Spleen (tissue), 11 donors: ENCODE measurements around the gene MYO5A. TPM values are rescaled to one million over a fixed set of nuclear protein-coding genes. Genes with fewer than 3 reads are reported as not detected.

Source experiments
- DNase-seq: peaks from one replicate; pipeline ENCODE4 v3.0.0-alpha.2; 2020
- H3K27ac ChIP-seq, 8 donors: fragments of 200-600 bp; sonication (generic) in 7 of 8; 1 replicate in 4 of 8; 2 replicates in 4 of 8; pipeline versions ENCODE4 v1.5.0 to v1.8.0; 2016 to 2021; ENCODE audit warnings: inconsistent platforms in 4 of 8, mild to moderate bottlenecking in 4 of 8, moderate library complexity in 1 of 8
- H3K27me3 ChIP-seq, 7 donors: fragments of 200-600 bp; sonication (generic) in 6 of 7; replicated peaks in 1 of 7; 1 replicate in 4 of 7; 2 replicates in 3 of 7; pipeline versions ENCODE4 v1.5.0 to v1.8.0; 2016 to 2021; ENCODE audit warnings: inconsistent platforms in 3 of 7, mild to moderate bottlenecking in 1 of 7
- H3K36me3 ChIP-seq, 6 donors: fragments of 200-600 bp; sonication (generic) in 5 of 6; 1 replicate in 4 of 6; 2 replicates in 2 of 6; pipeline versions ENCODE4 v1.5.0 to v1.8.0; 2016 to 2021; ENCODE audit warnings: inconsistent platforms in 2 of 6
- H3K4me1 ChIP-seq, 6 donors: fragments of 200-600 bp; sonication (generic) in 5 of 6; 1 replicate in 3 of 6; 2 replicates in 3 of 6; pipeline versions ENCODE4 v1.5.0 to v1.8.0; 2016 to 2021; ENCODE audit warnings: inconsistent platforms in 3 of 6
- H3K4me3 ChIP-seq, 8 donors: fragments of 200-600 bp; sonication (generic) in 7 of 8; 1 replicate in 4 of 8; 2 replicates in 4 of 8; pipeline versions ENCODE4 v1.5.0 to v1.8.0; 2016 to 2021; ENCODE audit warnings: inconsistent platforms in 4 of 8, mild to moderate bottlenecking in 4 of 8, moderate library complexity in 2 of 8
- H3K9me3 ChIP-seq, 8 donors: fragments of 200-600 bp; sonication (generic) in 7 of 8; 1 replicate in 4 of 8; 2 replicates in 4 of 8; pipeline versions ENCODE4 v1.5.0 to v1.8.0; 2016 to 2021; ENCODE audit warnings: inconsistent platforms in 4 of 8
- POLR2A ChIP-seq, 3 donors: fragments of 450-650 bp; IDR thresholded peaks; one replicate each; pipeline ENCODE4 v1.5.1; 2017; ENCODE audit warnings: antibody characterized with exemption in 3 of 3, mild to moderate bottlenecking in 1 of 3
- POLR2AphosphoS5 ChIP-seq, 3 donors: sonication (generic); formaldehyde crosslinking; IDR thresholded peaks; one replicate each; pipeline ENCODE4 v1.5.1; 2017; ENCODE audit warnings: antibody characterized with exemption in 3 of 3
- WGBS, 5 donors: extraction: QIAGEN DNeasy Blood & Tissue Kit in 3 of 5; methylation state at CpG; one replicate each; pipeline versions ENCODE4 v1.1.5 to v1.1.7; 2013 to 2018; 5-methylcytosine and 5-hydroxymethylcytosine counted together
- intact Hi-C: fragments of 100-400 bp; cut with DNase I; formaldehyde crosslinking; loops from one replicate; pipeline ENCODE4 v1.15.0; 2023; ENCODE audit warnings: low total_unique reads
- polyA plus RNA-seq, 3 donors: library from polyadenylated mRNA; stranded (reverse); fragments of 200-250 nt; gene quantifications; one replicate each; pipeline ENCODE4 v1.2.1, GENCODE V29; 2013
- total RNA-seq, 7 donors: library from RNA; depleted of rRNA in 3 of 7; stranded (reverse); fragments of >200 nt in 3 of 7; fragmentation: NEBNext Ultra II Directional in 4 of 7; extraction: Animal tissue kit (Norgen Biotek cat#: 25700) in 4 of 7; gene quantifications; one replicate each; pipeline versions ENCODE4 v1.1.0 to v1.2.1, GENCODE V29; 2016 to 2021
- TF ChIP-seq, protein P1 (sequence below), 11 experiments: fragments of 200-600 bp in 7 of 11; fragments of 450-650 bp in 4 of 11; sonication (generic) in 4 of 11; IDR thresholded peaks in 8 of 11; conservative IDR thresholded peaks in 3 of 11; 1 replicate in 7 of 11; 2 replicates in 4 of 11; pipeline versions ENCODE4 v1.4.0 to v1.8.0; 2016 to 2021; ENCODE audit warnings: antibody characterized with exemption in 11 of 11, inconsistent platforms in 4 of 11, mild to moderate bottlenecking in 1 of 11
- donor health status: healthy with polysubstance abuse.
- donor health status: DM: no; HTN: no; CAD: no; lungs with moderate emphysema.
- donor health status: DM: no; HTN: no; CAD: no.
- donor health status: Bipolar disorder and iron deficiency.
- donor health status: healthy.
- donor health status: DM: no; HTN: no; CAD: no.
- donor health status: DM: yes; HTN: yes; CAD: no.

Gene MYO5A
- total and polyA plus RNA-seq, 10 donors, result 4.7 to 48.3 (median 35.4) TPM

DNA sequence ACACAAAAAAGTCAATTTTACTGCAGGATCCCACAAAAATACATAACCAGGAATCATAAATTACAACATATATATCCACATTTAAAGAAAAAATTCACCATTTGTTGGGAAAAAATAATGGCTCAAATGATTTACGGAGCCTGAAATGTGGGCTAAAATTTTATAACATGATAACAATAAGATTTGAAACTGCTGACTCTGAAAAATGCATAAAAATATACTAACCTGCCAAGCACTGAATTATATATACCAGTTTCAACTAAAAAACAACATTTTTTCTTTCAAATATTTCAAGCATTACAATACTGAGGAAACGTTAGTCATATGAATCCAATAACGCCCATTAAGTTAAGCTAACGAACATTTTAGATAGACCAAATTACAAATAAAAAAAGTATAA is 220.8 kb downstream of the MYO5A start:
- H3K9me3 ChIP-seq, result no peaks in the 10 kb centered on the region
- WGBS, 5 donors, result 82 to 90% (median 87%) methylated on average over 4 of the region's 4 CpGs
- peak overlapping the region in 1 of 8 donors; percentile 54 for H3K27ac ChIP-seq
- DNase-seq, result no peak
- peaks cover 0 to 28% (median 16%) of the 10 kb centered on the region in 6 donors for H3K4me1 ChIP-seq
- H3K27me3 ChIP-seq, result no peaks in the 10 kb centered on the region
- peaks cover 0 to 41% (median 9%) of the 10 kb centered on the region in 6 donors for H3K36me3 ChIP-seq
- TF ChIP-seq POLR2A (IDR thresholded peaks at IDR 0.05) (no peak), POLR2AphosphoS5 (IDR thresholded peaks at IDR 0.05) (no peak)
- TF ChIP-seq, protein P1, sequence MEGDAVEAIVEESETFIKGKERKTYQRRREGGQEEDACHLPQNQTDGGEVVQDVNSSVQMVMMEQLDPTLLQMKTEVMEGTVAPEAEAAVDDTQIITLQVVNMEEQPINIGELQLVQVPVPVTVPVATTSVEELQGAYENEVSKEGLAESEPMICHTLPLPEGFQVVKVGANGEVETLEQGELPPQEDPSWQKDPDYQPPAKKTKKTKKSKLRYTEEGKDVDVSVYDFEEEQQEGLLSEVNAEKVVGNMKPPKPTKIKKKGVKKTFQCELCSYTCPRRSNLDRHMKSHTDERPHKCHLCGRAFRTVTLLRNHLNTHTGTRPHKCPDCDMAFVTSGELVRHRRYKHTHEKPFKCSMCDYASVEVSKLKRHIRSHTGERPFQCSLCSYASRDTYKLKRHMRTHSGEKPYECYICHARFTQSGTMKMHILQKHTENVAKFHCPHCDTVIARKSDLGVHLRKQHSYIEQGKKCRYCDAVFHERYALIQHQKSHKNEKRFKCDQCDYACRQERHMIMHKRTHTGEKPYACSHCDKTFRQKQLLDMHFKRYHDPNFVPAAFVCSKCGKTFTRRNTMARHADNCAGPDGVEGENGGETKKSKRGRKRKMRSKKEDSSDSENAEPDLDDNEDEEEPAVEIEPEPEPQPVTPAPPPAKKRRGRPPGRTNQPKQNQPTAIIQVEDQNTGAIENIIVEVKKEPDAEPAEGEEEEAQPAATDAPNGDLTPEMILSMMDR (IDR thresholded peaks at IDR 0.05 in 8 of 11, conservative IDR thresholded peaks at IDR 0.05 in 3 of 11), result no peak
- H3K4me3 ChIP-seq, result no peak overlapping the region
- intact Hi-C loops, result no loop called here

DNA sequence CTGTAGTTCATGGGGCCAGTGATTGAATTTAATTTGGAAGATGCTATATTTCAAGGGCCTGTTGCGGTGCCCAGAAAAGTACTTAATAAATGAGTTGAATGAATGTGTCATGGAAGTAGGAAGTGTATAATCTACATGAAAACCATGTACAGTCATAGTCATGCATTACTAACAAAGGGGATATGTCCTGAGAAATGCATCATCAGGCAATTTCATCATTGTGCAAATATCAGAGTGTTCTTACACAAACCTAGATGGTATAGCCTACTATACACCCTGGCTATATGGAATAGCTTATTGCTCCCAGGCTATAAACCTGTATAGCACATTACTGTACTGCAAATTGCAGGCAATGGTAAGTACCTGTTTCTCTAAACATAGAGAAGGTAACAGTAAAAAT is 222.4 kb downstream of the MYO5A start:
- Histone ChIP-seq H3K27me3 (no peaks in the 10 kb centered on the region), H3K4me1 (peaks cover 0 to 28% (median 16%) of the 10 kb centered on the region in 6 donors), H3K36me3 (peaks cover 0 to 26% (median 4%) of the 10 kb centered on the region in 6 donors), H3K9me3 (no peaks in the 10 kb centered on the region), H3K4me3 (no peak overlapping the region), H3K27ac (no peak overlapping the region)
- WGBS, 5 donors, result 43 to 97% (median 93%) methylated on average over 1 of the region's 1 CpG
- DNase-seq, result no peak
- intact Hi-C loops, result no loop called here
- no peak for TF ChIP-seq POLR2A (IDR thresholded peaks at IDR 0.05)
- no peak for TF ChIP-seq POLR2AphosphoS5 (IDR thresholded peaks at IDR 0.05)
- TF ChIP-seq, protein P1 (IDR thresholded peaks at IDR 0.05 in 8 of 11, conservative IDR thresholded peaks at IDR 0.05 in 3 of 11), result no peak

DNA sequence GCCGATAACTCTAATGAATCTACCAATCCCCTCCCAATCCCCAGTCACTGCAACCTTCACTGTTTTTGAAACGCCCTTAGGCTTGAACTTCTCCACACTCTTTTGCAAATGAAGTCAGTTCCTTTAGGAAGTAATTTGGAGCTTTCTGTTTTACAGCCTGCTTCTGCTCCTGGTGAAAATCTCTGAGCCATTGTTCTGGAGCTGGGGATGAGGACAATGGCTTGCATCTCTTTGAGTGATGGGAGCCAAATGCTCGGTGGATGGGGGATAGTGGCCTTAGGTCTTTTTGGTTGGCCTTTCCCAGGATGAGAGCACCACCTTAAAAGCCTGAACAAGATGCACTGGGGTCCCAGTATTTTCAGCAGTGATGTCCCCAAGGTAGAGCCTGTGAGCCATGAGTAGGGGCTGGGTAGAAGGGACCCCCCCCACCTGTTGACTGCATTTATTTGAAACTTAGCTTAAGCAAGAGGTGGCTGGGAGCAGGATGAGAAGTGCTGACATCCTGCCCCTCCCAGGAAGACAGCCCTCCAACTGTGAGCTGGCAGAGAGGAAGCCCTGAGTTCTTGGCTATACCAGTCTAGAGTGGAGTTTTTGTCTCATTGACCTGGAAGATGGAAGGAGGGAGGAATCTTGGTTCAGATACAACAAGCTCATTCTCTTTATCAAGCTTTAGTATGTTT is 225.4 kb downstream of the MYO5A start:
- intact Hi-C loops, result no loop called here
- DNase-seq, result no peak
- TF ChIP-seq POLR2A (IDR thresholded peaks at IDR 0.05), result no peak
- TF ChIP-seq, protein P1 (IDR thresholded peaks at IDR 0.05 in 8 of 11, conservative IDR thresholded peaks at IDR 0.05 in 3 of 11), result no peak
- TF ChIP-seq POLR2AphosphoS5 (IDR thresholded peaks at IDR 0.05), result no peak
- WGBS, 5 donors, result 46 to 72% (median 68%) methylated on average over 3 of the region's 3 CpGs
- Histone ChIP-seq H3K4me3 (no peak overlapping the region), H3K27me3 (no peaks in the 10 kb centered on the region), H3K27ac (no peak overlapping the region), H3K9me3 (no peaks in the 10 kb centered on the region), H3K4me1 (peaks cover 0 to 16% (median 7%) of the 10 kb centered on the region in 6 donors), H3K36me3 (no peaks in the 10 kb centered on the region)

GRCh38 chr15:52301265-52301847 is 227.3 kb downstream of the MYO5A start:
- H3K27ac ChIP-seq, result no peak overlapping the region
- no peaks in the 10 kb centered on the region for H3K36me3 ChIP-seq
- peaks cover 0 to 5% (median 0%) of the 10 kb centered on the region in 7 donors for H3K27me3 ChIP-seq
- no peaks in the 10 kb centered on the region for H3K9me3 ChIP-seq
- 92 to 99% (median 94%) methylated on average over 2 of the region's 2 CpGs for WGBS, 5 donors
- no peak for TF ChIP-seq POLR2AphosphoS5 (IDR thresholded peaks at IDR 0.05)
- TF ChIP-seq, protein P1 (IDR thresholded peaks at IDR 0.05 in 8 of 11, conservative IDR thresholded peaks at IDR 0.05 in 3 of 11), result no peak
- no peak for TF ChIP-seq POLR2A (IDR thresholded peaks at IDR 0.05)
- no peak for DNase-seq
- intact Hi-C loops, result no loop called here
- no peak overlapping the region for H3K4me3 ChIP-seq
- peaks cover 0 to 9% (median 3%) of the 10 kb centered on the region in 6 donors for H3K4me1 ChIP-seq
